ENCODE results near the gene PALLD. TPM values are rescaled to one million over a fixed set of nuclear protein-coding genes. Genes with fewer than 3 reads are reported as not detected.

The PALLD gene
- polyA plus RNA-seq, 1 donor (not counting 4 experiments of a cell fraction or from before 2014, with no cell fraction given), result 136 TPM

- Histone ChIP-seq H3K36me3 (ENCODE audit: control insufficient read depth in 2 of 2, extremely low read depth in 1 of 2, insufficient read depth in 2 of 2, low read length in 2 of 2) (no peaks in the 10 kb centered on the region), H3K9me1 (ENCODE audit: control insufficient read depth, extremely low read depth, insufficient read depth, low read length) (no peaks in the 10 kb centered on the region), H3K27me3 (ENCODE audit: control insufficient read depth, extremely low read depth, insufficient read depth, low read length) (no peaks in the 10 kb centered on the region), H2AFZ (ENCODE audit: control insufficient read depth, low read length) (no peak overlapping the region), H4K20me1 (ENCODE audit: control insufficient read depth, extremely low read depth, insufficient read depth, low read length) (no peaks in the 10 kb centered on the region), H3K4me3 (ENCODE audit: control insufficient read depth in 2 of 3, extremely low read depth in 1 of 3, insufficient read depth in 2 of 3, low read depth in 1 of 3, low read length in 3 of 3) (no peak overlapping the region), H3K79me2 (ENCODE audit: control insufficient read depth, insufficient read depth, low read length) (no peaks in the 10 kb centered on the region), H3K4me1 (ENCODE audit: control insufficient read depth, extremely low read depth, insufficient read depth, low read length) (peaks cover 52% of the 10 kb centered on the region), H3K27ac (ENCODE audit: control insufficient read depth, insufficient read depth, low read length) (peak overlapping the region; percentile 23), H3K4me2 (ENCODE audit: control insufficient read depth, extremely low read depth, insufficient read depth, low read depth, low read length) (peak overlapping the region; percentile 36), H3K9ac (ENCODE audit: control insufficient read depth, extremely low read depth, insufficient read depth, low read length) (no peak overlapping the region), H3K9me3 (ENCODE audit: control insufficient read depth, low read depth, low read length) (no peaks in the 10 kb centered on the region)
- no peak for DNase-seq (ENCODE audit: low read depth, low spot score)
- TF ChIP-seq EZH2 (IDR thresholded peaks at IDR 0.05; ENCODE audit: low read length), result no peak
- FAIRE-seq, result peak; percentile 41
- dilution Hi-C loops (cut with MboI; ENCODE audit: extremely low pct_ligation_motif_present, low sequenced_read_pairs), result no loop called here
Measured at GRCh38 chr4:168584321-168584771, 87.5 kb downstream of the PALLD start.

GRCh38 chr4:168585168-168586091 lies 88.6 kb downstream of the PALLD start:
- Histone ChIP-seq H3K4me3 (ENCODE audit: control insufficient read depth in 2 of 3, extremely low read depth in 1 of 3, insufficient read depth in 2 of 3, low read depth in 1 of 3, low read length in 3 of 3) (no peak overlapping the region), H3K27me3 (ENCODE audit: control insufficient read depth, extremely low read depth, insufficient read depth, low read length) (no peaks in the 10 kb centered on the region), H2AFZ (ENCODE audit: control insufficient read depth, low read length) (peak overlapping the region; percentile 53), H3K9ac (ENCODE audit: control insufficient read depth, extremely low read depth, insufficient read depth, low read length) (peak overlapping the region; percentile 39), H3K9me3 (ENCODE audit: control insufficient read depth, low read depth, low read length) (no peaks in the 10 kb centered on the region), H3K4me2 (ENCODE audit: control insufficient read depth, extremely low read depth, insufficient read depth, low read depth, low read length) (no peak overlapping the region), H3K27ac (ENCODE audit: control insufficient read depth, insufficient read depth, low read length) (peak overlapping the region; percentile 53), H3K4me1 (ENCODE audit: control insufficient read depth, extremely low read depth, insufficient read depth, low read length) (peaks cover 58% of the 10 kb centered on the region), H3K79me2 (ENCODE audit: control insufficient read depth, insufficient read depth, low read length) (no peaks in the 10 kb centered on the region), H3K36me3 (ENCODE audit: control insufficient read depth in 2 of 2, extremely low read depth in 1 of 2, insufficient read depth in 2 of 2, low read length in 2 of 2) (no peaks in the 10 kb centered on the region), H4K20me1 (ENCODE audit: control insufficient read depth, extremely low read depth, insufficient read depth, low read length) (no peaks in the 10 kb centered on the region), H3K9me1 (ENCODE audit: control insufficient read depth, extremely low read depth, insufficient read depth, low read length) (no peaks in the 10 kb centered on the region)
- FAIRE-seq (peak; percentile 84), DNase-seq (ENCODE audit: low read depth, low spot score) (no peak)
- dilution Hi-C loops (cut with MboI; ENCODE audit: extremely low pct_ligation_motif_present, low sequenced_read_pairs), result no loop called here
- TF ChIP-seq CTCF (optimal IDR thresholded peaks at IDR 0.05 in 1 of 3, IDR thresholded peaks at IDR 0.05 in 1 of 3, conservative IDR thresholded peaks at IDR 0.05 in 1 of 3; ENCODE audit: extremely low read depth in 1 of 3, insufficient read depth in 2 of 3, low read length in 3 of 3) (peak; percentile 82 to 86 (median 83)), EZH2 (IDR thresholded peaks at IDR 0.05; ENCODE audit: low read length) (no peak)

Data from keratinocyte (primary cell).